MM.1S (cell line): ENCODE results near the gene SP3.

Experiments used
- CTCF ChIP-seq: fragments of 300-600 bp; sonication (generic); IDR thresholded peaks from 2 replicates; pipeline ENCODE4 v1.5.1; 2016; ENCODE audit warnings: antibody characterized with exemption, low read length, mixed read lengths
- EZH2 ChIP-seq: fragments of 300-600 bp; sonication (generic); optimal IDR thresholded peaks from 2 replicates; pipeline ENCODE3; 2017; ENCODE audit warnings: low read depth, mild to moderate bottlenecking, antibody characterized with exemption, low read length, mixed read lengths

- TF ChIP-seq CTCF (no peak), EZH2 (no peak)
Measured at GRCh38 chr2:173880561-173880960, 84.6 kb downstream of the SP3 start.
